Neural cell (in vitro differentiated cells): ENCODE results near the gene EGFL7. TPM values are rescaled to one million over a fixed set of nuclear protein-coding genes. Genes with fewer than 3 reads are reported as not detected.

Experiments used
- H2AFZ ChIP-seq: fragments of 200-600, 300-800 bp; sonication (generic), shearing (Covaris generic); 2 replicates; pipeline ENCODE4 v1.6.0; 2014; ENCODE audit warnings: low read depth, mild to moderate bottlenecking, antibody characterized with exemption, low read length, moderate library complexity
- H3F3A ChIP-seq: fragments of 200-600 bp; shearing (Covaris generic); 2 replicates; pipeline ENCODE4 v1.6.1; 2016; ENCODE audit warnings: mild to moderate bottlenecking, moderate library complexity, mixed read lengths, antibody characterized with exemption, low read length; ENCODE audit not compliant: insufficient read depth, poor library complexity, severe bottlenecking
- H3K27ac ChIP-seq: fragments of 200-600, 300-800 bp; sonication (generic), shearing (Covaris generic); 2 replicates; pipeline ENCODE4 v1.5.1; 2014; ENCODE audit warnings: mild to moderate bottlenecking, low read length, moderate library complexity
- H3K27me3 ChIP-seq: fragments of 300-800, 200-600 bp; sonication (generic), shearing (Covaris generic); 2 replicates; pipeline ENCODE4 v1.6.0; 2014; ENCODE audit warnings: mild to moderate bottlenecking, low read depth, low read length, moderate library complexity; ENCODE audit not compliant: insufficient read depth
- H3K36me3 ChIP-seq: fragments of 300-800, 200-600 bp; sonication (generic), shearing (Covaris generic); 2 replicates; pipeline ENCODE4 v1.5.1; 2014; ENCODE audit warnings: mild to moderate bottlenecking, antibody characterized with exemption, low read length, moderate library complexity; ENCODE audit not compliant: insufficient read depth
- H3K4me2 ChIP-seq: fragments of 300-800, 200-600 bp; sonication (generic), shearing (Covaris generic); 2 replicates; pipeline ENCODE4 v1.6.0; 2014; ENCODE audit warnings: mild to moderate bottlenecking, low read length
- H3K4me3 ChIP-seq: fragments of 300-800, 200-600 bp; sonication (generic), shearing (Covaris generic); 2 replicates; pipeline ENCODE4 v1.5.1; 2014; ENCODE audit warnings: mild to moderate bottlenecking, low read length, moderate library complexity
- H3K79me2 ChIP-seq: fragments of 200-600 bp; shearing (Covaris generic); replicated peaks from 2 replicates; pipeline ENCODE4 v1.6.0; 2014; ENCODE audit warnings: mild to moderate bottlenecking, low read length, moderate library complexity; ENCODE audit not compliant: insufficient read depth
- H3K9ac ChIP-seq: fragments of 300-800, 200-600 bp; sonication (generic), shearing (Covaris generic); 2 replicates; pipeline ENCODE4 v1.6.1; 2016; ENCODE audit warnings: mild to moderate bottlenecking, low read length, mixed read lengths
- H3K9me2 ChIP-seq: fragments of 200-600 bp; shearing (Covaris generic); 2 replicates; pipeline ENCODE4 v1.6.1; 2016; ENCODE audit warnings: mild to moderate bottlenecking, low read length, mixed read lengths; ENCODE audit not compliant: insufficient read depth
- H3K9me3 ChIP-seq: fragments of 200-600, 300-800 bp; sonication (generic), shearing (Covaris generic); 2 replicates; pipeline ENCODE4 v1.6.1; 2016; ENCODE audit warnings: mild to moderate bottlenecking, mixed run types, low read length, moderate library complexity, mixed read lengths
- H4K20me1 ChIP-seq: fragments of 200-600 bp; shearing (Covaris generic); 2 replicates; pipeline ENCODE4 v1.6.1; 2016; ENCODE audit warnings: mild to moderate bottlenecking, mixed run types; ENCODE audit not compliant: insufficient read depth
- CTCF ChIP-seq: fragments of 450-650 bp; IDR thresholded peaks from 2 replicates; pipeline ENCODE4 v1.5.1; 2014; ENCODE audit warnings: antibody characterized with exemption, mild to moderate bottlenecking, moderate library complexity; ENCODE audit not compliant: poor library complexity, severe bottlenecking
- EP300 ChIP-seq: fragments of 450-650 bp; conservative IDR thresholded peaks from 2 replicates; pipeline ENCODE4 v1.6.1; 2014; ENCODE audit warnings: antibody characterized with exemption, mild to moderate bottlenecking, moderate library complexity; ENCODE audit not compliant: poor library complexity, severe bottlenecking
- EZH2 ChIP-seq: fragments of 200-600, 300-800 bp; shearing (Covaris generic), sonication (generic); IDR thresholded peaks from 2 replicates; pipeline ENCODE4 v1.6.1; 2014; ENCODE audit warnings: antibody characterized with exemption, low read length, borderline replicate concordance, mild to moderate bottlenecking; ENCODE audit not compliant: insufficient read depth, poor library complexity, severe bottlenecking
- MXI1 ChIP-seq: fragments of 450-650 bp; conservative IDR thresholded peaks from 2 replicates; pipeline ENCODE4 v1.6.1; 2014; ENCODE audit warnings: antibody characterized with exemption, mild to moderate bottlenecking; ENCODE audit not compliant: poor library complexity, severe bottlenecking
- POLR2AphosphoS5 ChIP-seq: IDR thresholded peaks from 2 replicates; pipeline ENCODE4 v1.6.1; 2012
- RAD21 ChIP-seq: fragments of 450-650 bp; conservative IDR thresholded peaks from 2 replicates; pipeline ENCODE4 v1.6.1; 2014; ENCODE audit warnings: antibody characterized with exemption, mild to moderate bottlenecking, moderate library complexity
- REST ChIP-seq: IDR thresholded peaks from 2 replicates; pipeline ENCODE4 v1.6.1; 2012; ENCODE audit warnings: borderline replicate concordance
- SMC3 ChIP-seq: fragments of 450-650 bp; conservative IDR thresholded peaks from 2 replicates; pipeline ENCODE4 v1.6.1; 2014; ENCODE audit warnings: antibody characterized with exemption, mild to moderate bottlenecking, moderate library complexity; ENCODE audit not compliant: poor library complexity
- TAF1 ChIP-seq: IDR thresholded peaks from 2 replicates; pipeline ENCODE4 v1.6.1; 2012; ENCODE audit warnings: low read depth
- polyA plus RNA-seq: library from polyadenylated mRNA; depleted of rRNA; stranded (reverse); fragments of >200 nt; gene quantifications from 2 replicates; pipeline ENCODE4 v1.2.3, GENCODE V29; 2014

The EGFL7 gene
- polyA plus RNA-seq, 1 donor from 2014 or later, result 12.5 TPM

GRCh38 chr9:136711751-136712689 is 49.3 kb downstream of the EGFL7 start, which contains the start of gene DIPK1B:
Gene DIPK1B (plus strand): TSS chr9:136712572. CDS start chr9:136712666, 94 bp downstream.
- Histone ChIP-seq H3K9me3 (no peaks in the 10 kb centered on the region), H3K9me2 (no peaks in the 10 kb centered on the region), H3K79me2 (peaks cover 29% of the 10 kb centered on the region), H3K4me2 (peak within 1 kb of the TSS; percentile 98), H3K27ac (peak within 1 kb of the TSS; percentile 31), H4K20me1 (no peaks in the 10 kb centered on the region), H3F3A (no peaks in the 10 kb centered on the region), H2AFZ (peak within 1 kb of the TSS; percentile 54), H3K4me3 (peak within 1 kb of the TSS; percentile 92), H3K27me3 (no peaks in the 10 kb centered on the region), H3K36me3 (no peaks in the 10 kb centered on the region), H3K9ac (peak within 1 kb of the TSS; percentile 82)
- TF ChIP-seq EP300 (no peak), REST (no peak), TAF1 (no peak), SMC3 (no peak), RAD21 (no peak), EZH2 (no peak), MXI1 (peak; percentile 58), CTCF (peak; percentile 24), POLR2AphosphoS5 (no peak)

- TF ChIP-seq EP300 (no peak), MXI1 (peak; percentile 18)
- Histone ChIP-seq H3K36me3 (no peaks in the 10 kb centered on the region), H3K9me2 (no peaks in the 10 kb centered on the region), H3K79me2 (peaks cover 29% of the 10 kb centered on the region), H4K20me1 (no peaks in the 10 kb centered on the region), H2AFZ (no peak overlapping the region), H3K9me3 (no peaks in the 10 kb centered on the region), H3F3A (no peaks in the 10 kb centered on the region), H3K27me3 (no peaks in the 10 kb centered on the region), H3K27ac (peak overlapping the region; percentile 31), H3K4me3 (peak overlapping the region; percentile 92), H3K9ac (peak overlapping the region; percentile 82), H3K4me2 (peak overlapping the region; percentile 98)
Observed at GRCh38 chr9:136712690-136713544, 50.2 kb downstream of the EGFL7 start.
